HG03565 (cell line): ENCODE results near the gene PRMT1.
A peak's percentile ranks its signal among the peaks of the same experiment; 100 is the strongest.

Experiments
- ATAC-seq: cut with Tn5 transposase; IDR thresholded peaks from one replicate; pipeline ENCODE4 v1.9.1; 2021; ENCODE audit warnings: mild to moderate bottlenecking, moderate library complexity; ENCODE audit not compliant: unreplicated experiment

The PRMT1 gene

GRCh38 chr19:49667473-49667872 lies 9.6 kb upstream of the PRMT1 start:
- ATAC-seq, result no peak

GRCh38 chr19:49669516-49669915 lies 7.6 kb upstream of the PRMT1 start:
- no peak for ATAC-seq

DNA sequence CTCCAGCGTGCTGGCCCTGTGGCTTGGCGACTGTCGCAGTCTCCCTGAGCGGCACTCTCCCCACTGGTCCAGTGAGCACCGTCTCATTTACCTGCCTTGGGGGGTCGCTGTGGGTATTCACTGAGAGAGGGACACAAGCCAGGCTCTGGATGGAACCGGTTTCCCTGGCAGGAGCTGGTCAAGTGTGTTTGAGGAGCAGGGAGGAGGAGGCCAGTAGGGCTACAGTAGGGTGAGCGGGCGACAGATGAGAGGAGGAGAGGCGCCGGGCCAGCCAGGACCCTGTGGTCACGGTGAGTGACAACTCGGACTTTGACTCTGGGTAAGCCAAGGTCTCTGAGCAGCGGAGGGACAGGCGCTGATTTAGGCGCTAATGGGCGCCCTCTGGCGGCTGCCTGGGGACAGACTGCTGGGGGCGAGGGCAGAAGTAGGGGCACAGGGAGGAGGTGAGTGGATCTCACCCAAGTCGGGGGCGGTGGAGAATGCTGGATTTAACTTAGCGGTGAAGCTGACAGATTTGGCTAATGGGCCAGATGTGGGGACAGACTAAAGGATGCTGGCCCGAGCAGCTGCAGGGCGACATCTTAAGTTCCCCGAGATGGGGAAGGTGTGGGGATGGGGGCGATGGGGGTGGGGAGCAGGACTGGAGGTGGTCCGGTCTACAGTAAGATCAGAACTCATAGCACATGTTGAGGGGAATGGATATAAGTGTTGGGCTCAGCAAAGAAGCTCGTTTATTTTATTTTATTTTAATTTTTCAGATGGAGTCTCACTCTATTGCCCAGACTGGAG lies 4.7 kb upstream of the PRMT1 start:
- no peak for ATAC-seq

DNA sequence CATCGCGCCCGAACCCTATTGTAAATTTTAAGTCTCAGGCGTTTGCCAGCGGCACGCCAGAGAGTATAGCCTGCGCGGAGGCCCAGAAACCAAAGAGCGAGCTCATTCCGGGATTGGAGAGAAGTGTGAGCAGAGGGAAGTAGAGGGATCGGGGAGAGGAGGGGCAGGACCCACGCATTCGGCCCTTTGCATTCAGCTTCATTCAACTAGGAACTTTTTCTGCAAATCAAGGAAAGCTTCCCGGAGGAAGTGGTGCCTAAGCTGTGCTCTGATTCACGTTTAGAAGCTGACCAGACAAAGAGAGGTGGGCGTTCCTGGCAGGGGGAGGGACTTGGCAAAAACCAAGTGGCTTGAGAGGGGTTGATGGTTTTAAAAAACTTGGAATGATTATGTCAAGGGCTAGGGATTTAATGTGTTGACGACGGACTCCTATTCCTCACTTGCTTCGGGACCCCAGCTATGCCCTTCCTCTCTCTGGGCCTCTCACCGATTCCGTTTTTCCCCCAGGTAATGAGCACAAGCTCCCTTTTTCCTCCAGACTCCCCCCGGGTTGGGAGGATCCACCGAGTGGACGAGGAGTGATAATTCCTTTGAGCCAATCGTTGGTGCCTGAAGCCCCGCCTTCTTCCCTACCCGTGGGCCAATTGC lies 811 bp upstream of the PRMT1 start:
- no peak for ATAC-seq

GRCh38 chr19:49676784-49677230 lies 264 bp upstream of the PRMT1 start:
- ATAC-seq, result peak; percentile 63

DNA sequence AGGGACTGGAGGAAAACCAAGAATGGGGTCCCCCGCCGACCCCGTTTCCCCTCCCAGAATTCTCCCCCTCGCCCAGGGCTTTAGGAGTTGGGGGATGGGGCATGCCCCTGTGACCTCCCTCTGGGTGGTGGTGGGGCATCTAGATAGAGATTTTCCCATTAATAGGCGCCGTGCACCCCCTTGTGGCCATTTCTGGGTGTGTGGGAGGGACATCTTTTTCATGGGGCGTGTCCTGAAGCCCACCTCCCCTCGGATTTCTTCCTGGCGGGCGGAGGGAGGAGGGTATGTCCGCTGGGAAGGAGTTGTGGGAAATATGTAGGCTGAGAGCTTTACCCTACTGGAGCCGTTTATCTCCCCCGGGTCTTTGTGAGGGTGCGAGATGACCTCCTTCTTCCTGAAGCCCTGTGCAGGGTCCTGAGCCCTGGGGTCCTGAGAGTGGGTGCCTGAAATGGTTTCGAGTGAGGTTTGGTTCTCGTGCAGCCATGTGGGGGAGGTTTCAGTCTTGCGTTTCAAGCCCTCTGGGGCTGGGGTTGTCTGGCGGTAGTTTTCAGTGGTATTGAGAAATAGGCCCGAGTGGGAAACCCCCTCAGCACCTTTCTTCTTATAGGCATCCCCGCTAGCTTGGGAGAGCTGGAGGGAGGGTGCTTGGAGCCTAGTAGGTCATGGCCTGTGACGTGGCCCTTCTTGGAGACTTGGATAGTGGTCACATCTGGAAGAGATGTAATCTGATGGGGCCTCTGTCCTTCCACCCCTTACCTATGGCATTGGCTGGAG lies 1.0 kb downstream of the PRMT1 start:
- no peak for ATAC-seq

DNA sequence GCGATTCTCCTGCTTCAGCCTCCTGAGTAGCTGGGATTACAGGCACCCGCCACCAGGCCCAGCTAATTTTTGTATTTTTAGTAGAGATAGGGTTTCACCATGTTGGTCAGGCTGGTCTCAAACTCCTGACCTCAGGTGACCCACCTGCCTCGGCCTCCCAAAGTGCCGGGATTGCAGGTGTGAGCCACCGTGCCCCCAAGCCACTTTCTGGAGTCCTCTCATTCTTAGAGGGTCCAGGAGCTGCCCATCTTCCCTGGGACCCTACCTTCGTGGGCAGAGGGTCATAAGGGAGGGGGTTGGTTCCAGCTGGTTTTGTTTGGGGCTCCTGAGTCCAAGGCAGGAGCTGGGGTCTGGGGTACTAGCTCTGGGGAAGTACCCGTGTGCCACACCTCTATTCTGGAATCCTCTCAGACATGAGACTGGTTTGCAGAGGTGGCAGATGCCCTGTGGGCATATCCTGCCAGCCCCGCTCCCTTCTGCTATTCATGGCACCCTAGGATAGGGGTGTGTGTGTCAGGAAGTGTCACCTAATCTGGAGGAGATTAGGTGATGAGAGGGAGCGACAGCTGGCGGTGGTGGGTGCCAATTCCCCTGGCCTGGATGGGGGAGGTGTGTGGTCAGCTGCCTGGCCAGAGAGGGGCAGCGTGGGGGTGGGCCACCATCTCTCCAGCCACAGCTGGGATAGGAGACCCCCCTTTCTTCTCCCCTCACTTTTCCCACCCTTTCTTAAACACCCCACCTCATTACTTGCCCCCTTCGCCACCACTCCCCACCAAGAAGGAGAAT lies 2.1 kb downstream of the PRMT1 start:
- no peak for ATAC-seq

DNA sequence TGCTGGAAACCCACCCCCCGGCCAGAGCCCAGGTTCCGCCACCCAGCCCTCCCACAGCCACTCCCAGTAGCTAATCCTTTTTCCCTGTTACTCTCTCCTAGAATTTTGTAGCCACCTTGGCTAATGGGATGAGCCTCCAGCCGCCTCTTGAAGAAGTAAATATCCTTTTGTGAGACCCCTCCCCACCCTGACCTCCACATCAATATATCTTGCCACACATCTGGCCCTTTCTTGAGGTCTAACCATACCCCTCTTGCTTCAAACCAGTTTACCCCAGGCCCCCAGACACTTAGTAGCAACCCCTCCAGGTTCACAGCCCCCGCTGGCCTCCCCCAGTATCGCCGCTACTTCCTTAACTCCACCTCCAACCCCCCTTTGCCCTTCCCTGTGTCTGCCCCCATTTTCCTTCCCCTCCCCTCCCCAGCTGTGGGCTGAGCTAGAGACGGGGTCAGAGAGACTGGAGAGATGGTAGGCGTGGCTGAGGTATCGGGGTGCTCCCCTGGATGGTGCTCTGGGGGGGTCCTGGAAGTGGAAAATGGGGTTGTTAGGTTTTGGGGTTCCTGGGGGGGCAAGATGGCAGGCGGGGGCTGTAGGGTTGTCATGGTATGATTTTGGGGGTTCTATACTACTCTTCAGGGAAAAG lies 2.8 kb downstream of the PRMT1 start:
- no peak for ATAC-seq

DNA sequence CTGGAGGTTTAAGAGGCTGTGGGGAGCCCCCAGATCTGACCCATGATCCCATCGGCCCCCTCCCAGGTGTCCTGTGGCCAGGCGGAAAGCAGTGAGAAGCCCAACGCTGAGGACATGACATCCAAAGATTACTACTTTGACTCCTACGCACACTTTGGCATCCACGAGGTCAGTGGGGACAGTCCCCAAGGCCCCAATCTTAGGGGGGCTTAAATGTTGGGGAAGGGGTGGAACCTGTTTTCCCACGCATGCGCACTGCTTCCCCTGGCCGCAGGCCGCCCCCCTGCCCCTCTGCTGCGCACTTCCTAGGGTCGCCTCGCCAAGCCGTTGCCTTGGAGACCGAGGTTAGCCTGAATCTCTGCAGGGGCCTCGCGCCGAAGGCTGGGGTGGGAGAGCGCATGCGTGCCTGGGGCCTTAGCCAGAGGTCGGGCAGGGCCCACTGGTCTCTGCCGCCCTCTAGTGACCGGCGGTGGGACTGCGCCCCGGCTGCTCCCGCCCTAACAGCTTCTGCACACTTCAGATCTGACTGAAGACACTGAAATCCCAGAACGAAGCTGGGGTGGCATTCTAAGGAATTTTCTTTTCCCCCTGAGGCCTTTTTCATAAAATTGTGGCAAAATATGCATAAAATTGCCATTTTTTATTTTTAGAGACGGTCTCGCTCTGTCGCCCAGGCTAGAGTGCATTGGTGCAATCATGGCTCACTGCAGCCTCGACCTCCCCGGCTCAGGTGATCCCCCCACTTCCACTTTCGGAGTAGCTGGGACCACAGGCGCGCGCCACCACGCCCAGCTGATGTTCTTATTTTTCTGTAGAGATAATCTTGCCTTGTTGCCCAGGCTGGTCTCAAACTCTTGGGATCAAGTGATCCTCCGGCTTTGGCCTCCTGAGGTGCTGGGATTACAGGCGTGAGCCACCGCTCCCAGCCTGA lies 3.6 kb downstream of the PRMT1 start:
- no peak for ATAC-seq

GRCh38 chr19:49681830-49682229 lies 4.8 kb downstream of the PRMT1 start:
- no peak for ATAC-seq

GRCh38 chr19:49682274-49682673 lies 5.2 kb downstream of the PRMT1 start:
- no peak for ATAC-seq

DNA sequence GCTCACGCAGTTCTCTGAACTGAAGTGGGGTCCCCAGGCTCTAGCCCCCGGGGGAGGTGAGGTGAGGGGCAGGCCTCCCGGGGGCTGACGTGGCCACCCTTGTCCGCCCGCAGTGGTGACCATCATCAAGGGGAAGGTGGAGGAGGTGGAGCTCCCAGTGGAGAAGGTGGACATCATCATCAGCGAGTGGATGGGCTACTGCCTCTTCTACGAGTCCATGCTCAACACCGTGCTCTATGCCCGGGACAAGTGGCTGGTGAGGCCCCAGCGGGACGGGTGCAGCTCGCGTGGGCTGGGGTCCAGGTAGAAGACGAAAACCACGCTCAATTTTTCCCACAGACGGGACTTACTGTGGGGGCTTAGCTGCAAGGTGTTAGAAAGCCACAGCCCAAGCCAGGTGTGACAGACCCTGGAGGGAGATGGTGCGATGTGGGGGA lies 6.8 kb downstream of the PRMT1 start:
- no peak for ATAC-seq

GRCh38 chr19:49684251-49684982 lies 7.3 kb downstream of the PRMT1 start:
- ATAC-seq, result no peak

DNA sequence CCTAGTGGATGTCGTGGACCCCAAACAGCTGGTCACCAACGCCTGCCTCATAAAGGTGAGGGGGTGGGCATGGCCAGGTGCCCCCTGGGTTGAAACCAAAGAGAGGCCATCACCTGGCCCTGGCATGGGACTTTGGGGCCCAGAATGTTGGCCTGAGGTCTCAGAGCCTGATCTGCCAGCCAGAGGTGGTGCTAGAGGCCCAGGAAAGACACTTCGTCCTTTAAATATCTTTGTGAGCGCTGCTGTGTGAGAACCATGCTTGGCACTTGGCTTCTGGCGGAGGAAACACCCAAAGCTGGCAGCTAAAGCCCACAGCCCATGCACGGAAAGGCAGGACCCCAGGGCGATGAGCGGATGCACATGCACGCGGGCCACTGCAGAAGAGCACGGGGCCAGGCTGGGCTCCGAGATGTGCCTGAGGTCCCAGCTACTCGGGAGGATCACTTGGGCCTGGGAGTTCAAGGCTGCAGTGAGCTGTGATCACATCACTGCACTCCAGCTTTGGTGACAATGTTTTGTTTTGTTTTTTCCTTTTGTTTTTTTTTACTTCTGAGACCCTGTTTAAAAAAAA lies 8.0 kb downstream of the PRMT1 start:
- no peak for ATAC-seq

DNA sequence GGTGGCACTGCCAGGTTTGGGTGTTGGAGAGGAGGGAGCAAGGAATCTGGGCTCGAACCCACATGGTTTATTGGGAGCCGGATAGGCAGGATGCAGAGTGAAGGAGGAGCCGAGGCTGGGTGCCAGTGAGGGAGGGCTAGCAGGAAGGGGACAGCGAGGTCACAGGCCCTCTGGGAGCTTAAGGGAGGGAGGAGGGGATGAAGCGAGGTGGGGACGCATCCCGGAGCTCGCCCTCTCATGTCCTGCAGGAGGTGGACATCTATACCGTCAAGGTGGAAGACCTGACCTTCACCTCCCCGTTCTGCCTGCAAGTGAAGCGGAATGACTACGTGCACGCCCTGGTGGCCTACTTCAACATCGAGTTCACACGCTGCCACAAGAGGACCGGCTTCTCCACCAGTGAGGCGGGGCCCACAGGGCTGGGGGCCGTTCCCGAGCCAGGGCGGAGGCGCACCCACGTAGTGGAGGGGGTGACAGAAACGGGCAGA lies 8.8 kb downstream of the PRMT1 start:
- ATAC-seq, result no peak

- no peak for ATAC-seq
These were observed 9.5 kb downstream of the PRMT1 start for GRCh38 chr19:49686503-49687088.

- no peak for ATAC-seq
These were observed 10.1 kb downstream of the PRMT1 start for GRCh38 chr19:49687150-49687549.
